DND-41 (cell line): ENCODE data around the gene POU3F1.

Experiments
- ATAC-seq: fragments of 200-7000 bp; cut with Tn5 transposase; 3 replicates; pipeline ENCODE4 v1.9.1; 2021; ENCODE audit warnings: low read depth; ENCODE audit not compliant: insufficient read depth
- DNase-seq: peaks from one replicate; pipeline ENCODE4 v3.0.0-alpha.2; 2020
- H2AFZ ChIP-seq: 2 replicates; pipeline ENCODE4 v1.6.0; 2012; ENCODE audit warnings: low read depth, low read length
- H3K27ac ChIP-seq: 2 replicates; pipeline ENCODE4 v1.5.1; 2012; ENCODE audit warnings: low read length, inconsistent platforms
- H3K27me3 ChIP-seq: fragments of 200-600 bp; sonication (generic); 2 replicates; pipeline ENCODE4 v1.6.0; 2012; ENCODE audit warnings: low read length, mild to moderate bottlenecking, inconsistent platforms; ENCODE audit not compliant: insufficient read depth, poor library complexity
- H3K36me3 ChIP-seq: 2 replicates; pipeline ENCODE4 v1.5.1; 2012; ENCODE audit warnings: low read length, inconsistent platforms; ENCODE audit not compliant: insufficient read depth
- H3K4me1 ChIP-seq: 2 replicates; pipeline ENCODE4 v1.5.1; 2012; ENCODE audit warnings: mild to moderate bottlenecking, low read length; ENCODE audit not compliant: insufficient read depth
- H3K4me2 ChIP-seq: 2 replicates; pipeline ENCODE4 v1.6.0; 2012; ENCODE audit warnings: mild to moderate bottlenecking, moderate library complexity, low read length, inconsistent platforms; ENCODE audit not compliant: insufficient read depth
- H3K4me3 ChIP-seq, 2 experiments: fragments of 200-600 bp in 1 of 2; shearing (Covaris generic) in 1 of 2; 2 replicates each; pipeline ENCODE4 v1.5.1; 2012 to 2016; ENCODE audit warnings: inconsistent platforms in 2 of 2, low read length in 2 of 2, mild to moderate bottlenecking in 2 of 2, low read depth in 1 of 2, moderate library complexity in 1 of 2
- H3K79me2 ChIP-seq: 2 replicates; pipeline ENCODE4 v1.6.0; 2012; ENCODE audit warnings: low read length, inconsistent platforms; ENCODE audit not compliant: insufficient read depth
- H3K9ac ChIP-seq: 2 replicates; pipeline ENCODE4 v1.6.0; 2012; ENCODE audit warnings: low read depth, mild to moderate bottlenecking, inconsistent platforms, low read length, moderate library complexity
- H3K9me3 ChIP-seq: 2 replicates; pipeline ENCODE4 v1.5.1; 2012; ENCODE audit warnings: low read length, moderate library complexity, mild to moderate bottlenecking, inconsistent platforms; ENCODE audit not compliant: insufficient read depth, severe bottlenecking
- H4K20me1 ChIP-seq: 2 replicates; pipeline ENCODE4 v1.6.0; 2012; ENCODE audit warnings: low read length; ENCODE audit not compliant: insufficient read depth
- EZH2 ChIP-seq: IDR thresholded peaks from 3 replicates; pipeline ENCODE4 v1.6.1; 2012; ENCODE audit warnings: borderline replicate concordance, low read depth, mild to moderate bottlenecking, moderate library complexity, low read length, inconsistent platforms; ENCODE audit not compliant: severe bottlenecking
- TF ChIP-seq, protein P1 (sequence below): IDR thresholded peaks from 2 replicates; pipeline ENCODE4 v1.5.1; 2012; ENCODE audit warnings: borderline replicate concordance, low read length, moderate library complexity, mild to moderate bottlenecking; ENCODE audit not compliant: poor library complexity, severe bottlenecking; ENCODE audit errors: extremely low read depth

Gene POU3F1

DNA sequence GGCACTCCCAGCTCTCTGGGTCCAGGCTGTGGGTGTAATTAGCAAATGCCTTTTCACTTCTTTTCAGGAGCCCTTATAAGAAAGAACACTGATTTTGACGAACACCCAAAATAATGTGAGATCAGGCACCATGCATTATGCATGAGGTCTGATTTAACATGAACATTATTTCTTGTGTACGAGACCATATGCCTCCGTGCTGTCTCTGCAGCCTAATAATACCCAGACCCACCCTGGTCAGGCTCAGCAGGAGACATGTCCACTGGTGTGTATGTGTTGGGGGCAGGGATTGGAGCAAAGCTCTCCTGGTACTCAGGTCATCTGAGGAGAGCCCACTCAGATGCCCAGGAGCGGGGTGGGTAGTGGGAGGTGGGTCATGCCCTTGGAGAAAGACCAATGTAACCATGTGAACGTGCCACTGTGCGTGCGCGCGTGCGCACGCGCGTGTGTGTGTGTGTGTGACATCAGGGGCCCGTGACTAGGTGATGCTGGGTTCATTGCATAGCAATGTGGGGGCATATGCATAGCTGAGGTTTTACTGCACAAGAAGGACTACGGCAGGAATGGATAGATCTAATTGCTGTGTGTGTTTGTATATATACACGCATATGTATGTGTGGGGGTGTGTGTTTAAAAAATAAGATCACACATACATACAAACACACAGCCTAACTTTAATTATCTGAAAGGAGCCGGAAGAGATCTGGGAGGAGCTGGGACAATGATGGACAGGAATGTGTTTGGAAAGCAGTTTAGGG is 7.1 kb downstream of the POU3F1 start:
- Histone ChIP-seq H3K4me1 (no peaks in the 10 kb centered on the region), H4K20me1 (no peaks in the 10 kb centered on the region), H3K9ac (no peak overlapping the region), H3K79me2 (no peaks in the 10 kb centered on the region), H3K27ac (no peak overlapping the region), H2AFZ (no peak overlapping the region), H3K27me3 (no peaks in the 10 kb centered on the region), H3K4me3 (no peak overlapping the region), H3K36me3 (no peaks in the 10 kb centered on the region), H3K4me2 (no peak overlapping the region), H3K9me3 (no peaks in the 10 kb centered on the region)
- ATAC-seq = no peak
- no peak for DNase-seq
- TF ChIP-seq EZH2 = no peak
- TF ChIP-seq, protein P1, sequence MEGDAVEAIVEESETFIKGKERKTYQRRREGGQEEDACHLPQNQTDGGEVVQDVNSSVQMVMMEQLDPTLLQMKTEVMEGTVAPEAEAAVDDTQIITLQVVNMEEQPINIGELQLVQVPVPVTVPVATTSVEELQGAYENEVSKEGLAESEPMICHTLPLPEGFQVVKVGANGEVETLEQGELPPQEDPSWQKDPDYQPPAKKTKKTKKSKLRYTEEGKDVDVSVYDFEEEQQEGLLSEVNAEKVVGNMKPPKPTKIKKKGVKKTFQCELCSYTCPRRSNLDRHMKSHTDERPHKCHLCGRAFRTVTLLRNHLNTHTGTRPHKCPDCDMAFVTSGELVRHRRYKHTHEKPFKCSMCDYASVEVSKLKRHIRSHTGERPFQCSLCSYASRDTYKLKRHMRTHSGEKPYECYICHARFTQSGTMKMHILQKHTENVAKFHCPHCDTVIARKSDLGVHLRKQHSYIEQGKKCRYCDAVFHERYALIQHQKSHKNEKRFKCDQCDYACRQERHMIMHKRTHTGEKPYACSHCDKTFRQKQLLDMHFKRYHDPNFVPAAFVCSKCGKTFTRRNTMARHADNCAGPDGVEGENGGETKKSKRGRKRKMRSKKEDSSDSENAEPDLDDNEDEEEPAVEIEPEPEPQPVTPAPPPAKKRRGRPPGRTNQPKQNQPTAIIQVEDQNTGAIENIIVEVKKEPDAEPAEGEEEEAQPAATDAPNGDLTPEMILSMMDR = no peak

DNA sequence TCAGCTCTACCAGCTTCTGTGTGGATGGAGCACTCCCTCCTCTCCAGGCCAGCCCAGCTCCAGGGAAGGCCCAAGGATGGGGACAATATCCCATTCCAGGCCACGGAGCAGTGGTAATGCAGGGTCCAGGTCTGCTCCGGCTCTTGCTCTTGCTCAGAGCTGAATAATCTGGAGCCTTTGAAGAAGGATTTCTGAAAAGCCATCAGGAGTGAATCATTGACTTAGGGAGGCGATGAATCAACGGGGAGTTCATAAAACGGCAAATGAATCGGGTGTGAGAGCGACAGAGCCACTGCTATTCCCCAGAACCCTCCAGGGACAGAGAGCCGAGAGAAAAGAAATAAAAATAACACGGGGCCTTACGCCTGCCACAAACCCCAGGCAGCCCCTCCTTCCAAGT is 7.7 kb downstream of the POU3F1 start:
- H3K36me3 ChIP-seq = no peaks in the 10 kb centered on the region
- DNase-seq = no peak
- H3K4me2 ChIP-seq = no peak overlapping the region
- no peaks in the 10 kb centered on the region for H3K4me1 ChIP-seq
- no peak for ATAC-seq
- H3K27ac ChIP-seq = no peak overlapping the region
- no peaks in the 10 kb centered on the region for H3K27me3 ChIP-seq
- no peak for TF ChIP-seq EZH2
- TF ChIP-seq, protein P1 = no peak
- no peak overlapping the region for H2AFZ ChIP-seq
- no peaks in the 10 kb centered on the region for H3K79me2 ChIP-seq
- no peaks in the 10 kb centered on the region for H3K9me3 ChIP-seq
- H4K20me1 ChIP-seq = no peaks in the 10 kb centered on the region
- H3K4me3 ChIP-seq = no peak overlapping the region
- H3K9ac ChIP-seq = no peak overlapping the region

DNA sequence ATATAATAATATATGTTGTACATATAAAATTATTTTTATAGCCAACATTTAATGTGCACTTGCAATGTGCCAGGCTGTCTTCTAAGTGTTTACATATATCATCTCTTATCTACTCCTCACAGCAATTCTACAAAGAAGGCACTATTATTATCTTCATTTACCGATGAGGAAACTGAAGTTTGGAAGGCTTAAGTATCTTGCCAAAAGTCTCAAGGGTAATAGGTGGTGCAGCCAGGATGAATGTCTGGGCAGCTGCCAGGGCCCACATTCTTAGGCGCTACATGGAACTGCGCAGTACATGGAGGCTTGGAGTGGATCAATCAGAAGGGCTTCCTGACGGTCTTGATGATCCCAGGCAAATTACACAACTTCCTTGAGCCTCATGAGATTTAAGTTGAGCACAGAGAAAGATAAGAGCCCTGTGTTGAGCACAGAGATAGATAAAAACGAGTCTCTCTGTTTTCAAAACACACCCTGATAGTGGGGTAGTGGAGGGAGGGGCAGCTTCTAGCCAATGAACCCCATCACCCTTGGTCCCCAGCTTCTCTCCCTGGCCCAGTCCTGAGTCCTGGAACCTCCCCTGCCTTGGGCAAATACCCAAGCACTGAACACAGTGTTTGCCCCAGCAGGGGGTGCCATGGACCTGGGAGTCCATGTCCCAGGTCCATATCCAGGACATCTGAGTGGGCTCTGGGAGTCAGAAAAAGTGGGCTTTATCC is 9.2 kb downstream of the POU3F1 start:
- H3K4me2 ChIP-seq = no peak overlapping the region
- ATAC-seq (no peak), DNase-seq (no peak)
- no peak overlapping the region for H3K4me3 ChIP-seq
- H3K79me2 ChIP-seq = no peaks in the 10 kb centered on the region
- H3K9me3 ChIP-seq = no peaks in the 10 kb centered on the region
- no peaks in the 10 kb centered on the region for H3K36me3 ChIP-seq
- no peaks in the 10 kb centered on the region for H4K20me1 ChIP-seq
- H3K27me3 ChIP-seq = no peaks in the 10 kb centered on the region
- H3K4me1 ChIP-seq = no peaks in the 10 kb centered on the region
- no peak overlapping the region for H2AFZ ChIP-seq
- no peak for TF ChIP-seq EZH2
- TF ChIP-seq, protein P1 = peak; percentile 29
- H3K9ac ChIP-seq = no peak overlapping the region
- H3K27ac ChIP-seq = no peak overlapping the region
